Stimulated activated naive CD8-positive, alpha-beta T cell treated with anti-CD3 and anti-CD28 coated beads, Interleukin-15, Interleukin-2, amounts not matched to agents 100 U/mL and 50 U/mL, for 24 hours (primary cell): ENCODE results near the gene ATG16L1.

Experiments
- ATAC-seq: fragments of 150-1000 bp; cut with Tn5 transposase; one replicate; pipeline ENCODE4 v1.10.0; 2021
- DNase-seq: peaks from one replicate; pipeline ENCODE4 v3.0.0; 2021

The ATG16L1 gene

DNA sequence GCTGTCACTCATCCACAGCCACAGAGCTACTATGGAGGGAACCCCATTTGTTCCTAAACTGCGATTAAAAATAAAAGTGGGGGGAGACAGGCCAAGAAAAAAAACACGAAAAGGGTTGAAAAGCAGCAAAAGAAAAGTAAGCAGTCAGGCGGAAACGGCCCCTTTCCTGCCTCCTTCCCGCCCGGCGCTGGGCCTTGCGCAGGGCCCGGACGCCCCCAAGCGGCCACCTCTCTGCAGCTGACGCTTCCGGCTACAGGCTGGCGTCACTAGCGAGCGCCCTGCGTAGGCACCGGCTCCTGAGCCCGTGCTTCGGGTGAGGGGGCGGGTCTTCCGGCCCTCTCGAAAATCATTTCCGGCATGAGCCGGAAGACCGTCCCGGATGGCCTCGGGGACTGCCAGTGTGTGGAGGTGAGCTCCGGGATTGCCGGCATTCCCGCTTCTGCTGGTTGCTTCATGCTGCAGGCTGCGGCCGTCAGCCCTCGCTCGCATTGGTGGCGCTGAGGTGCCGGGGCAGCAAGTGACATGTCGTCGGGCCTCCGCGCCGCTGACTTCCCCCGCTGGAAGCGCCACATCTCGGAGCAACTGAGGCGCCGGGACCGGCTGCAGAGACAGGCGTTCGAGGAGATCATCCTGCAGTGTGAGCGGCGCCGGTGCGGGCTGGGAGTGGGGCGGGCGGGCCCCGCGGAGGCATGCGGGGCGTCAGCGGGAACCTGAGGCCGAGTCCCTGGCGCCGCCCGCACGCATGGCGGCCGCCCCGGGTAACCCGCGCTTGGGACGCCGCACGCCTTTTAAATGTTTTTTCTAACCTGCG is at the start of gene ATG16L1:
TSS of gene ATG16L1 (plus strand) at position 368 of the 811 bp plus-strand sequence. CDS start at position 523, 155 bp downstream.
- ATAC-seq (peak; percentile 91), DNase-seq (peak; percentile 97)

DNA sequence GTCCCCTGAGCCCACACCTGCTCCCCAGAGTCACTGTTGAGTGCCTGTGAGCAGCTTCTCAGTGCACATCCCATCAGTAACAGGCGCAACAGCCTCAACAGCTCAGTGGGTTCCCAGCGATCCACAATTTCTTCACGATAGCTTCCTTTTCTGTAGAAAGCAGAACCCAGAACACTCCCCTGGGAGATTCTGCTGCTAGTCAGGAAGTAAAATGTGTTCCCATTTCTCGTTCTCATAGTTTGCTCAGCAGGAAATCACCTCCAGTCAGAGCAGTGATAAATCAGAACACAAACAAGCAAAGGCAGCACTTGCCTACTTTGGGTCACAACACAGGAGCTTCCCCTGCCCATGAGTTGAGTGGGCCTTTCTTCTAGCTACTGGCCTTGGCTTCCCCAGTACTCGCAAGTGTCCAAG is 48.9 kb upstream of the ATG16L1 start:
- DNase-seq (no peak), ATAC-seq (no peak)

GRCh38 chr2:233203060-233203459 is 48.4 kb upstream of the ATG16L1 start:
- ATAC-seq = no peak
- DNase-seq = no peak

GRCh38 chr2:233204286-233204936 is 47.1 kb upstream of the ATG16L1 start:
- no peak for ATAC-seq

GRCh38 chr2:233208382-233209116 is 42.9 kb upstream of the ATG16L1 start:
- no peak for DNase-seq
- peak; percentile 12 for ATAC-seq

More at GRCh38 chr2:233204286-233204936, 47.1 kb upstream of the ATG16L1 start:
- DNase-seq = no peak

- no peak for ATAC-seq
- DNase-seq = no peak
Observed at GRCh38 chr2:233209117-233209532, 42.3 kb upstream of the ATG16L1 start.

GRCh38 chr2:233209533-233210171 is 41.8 kb upstream of the ATG16L1 start:
- no peak for DNase-seq
- no peak for ATAC-seq

GRCh38 chr2:233210281-233210680 is 41.2 kb upstream of the ATG16L1 start:
- no peak for DNase-seq
- no peak for ATAC-seq

DNA sequence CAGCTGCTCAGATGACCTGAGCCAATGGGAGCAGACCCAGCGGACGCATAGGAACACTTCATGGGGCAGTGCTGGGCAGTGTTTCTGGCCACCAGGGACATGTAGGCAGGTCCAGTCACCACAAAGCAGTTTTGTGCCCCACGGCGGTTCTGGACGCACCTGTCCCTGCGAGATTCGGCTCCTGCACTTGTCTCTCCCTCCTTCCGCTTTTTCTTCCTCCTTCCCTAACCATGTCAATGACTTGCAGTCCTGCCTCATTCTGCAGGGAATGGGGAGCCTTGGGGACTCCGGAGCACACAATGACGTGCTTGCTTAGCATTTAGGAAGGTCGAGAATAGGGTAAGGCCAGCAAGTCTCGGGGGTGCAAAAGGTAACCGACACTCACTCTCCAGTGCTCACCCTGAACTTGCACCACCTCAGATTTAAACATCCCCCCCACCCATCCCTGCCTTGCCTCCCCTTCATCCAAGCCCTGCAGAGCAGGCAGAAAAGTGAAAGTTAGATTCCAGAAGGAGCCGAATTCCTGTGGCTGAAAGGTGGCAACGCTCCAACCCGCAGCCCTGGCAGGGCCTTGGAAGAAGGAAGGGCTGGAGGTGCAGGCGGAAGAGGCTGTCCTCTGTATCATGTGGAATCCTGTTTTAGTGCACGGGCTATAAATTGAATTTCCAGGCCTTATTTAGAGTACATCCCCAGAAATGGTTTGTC is 40.5 kb upstream of the ATG16L1 start:
- ATAC-seq (no peak), DNase-seq (no peak)

- DNase-seq (no peak), ATAC-seq (no peak)
Observed at GRCh38 chr2:233211548-233211895, 40.0 kb upstream of the ATG16L1 start.

DNA sequence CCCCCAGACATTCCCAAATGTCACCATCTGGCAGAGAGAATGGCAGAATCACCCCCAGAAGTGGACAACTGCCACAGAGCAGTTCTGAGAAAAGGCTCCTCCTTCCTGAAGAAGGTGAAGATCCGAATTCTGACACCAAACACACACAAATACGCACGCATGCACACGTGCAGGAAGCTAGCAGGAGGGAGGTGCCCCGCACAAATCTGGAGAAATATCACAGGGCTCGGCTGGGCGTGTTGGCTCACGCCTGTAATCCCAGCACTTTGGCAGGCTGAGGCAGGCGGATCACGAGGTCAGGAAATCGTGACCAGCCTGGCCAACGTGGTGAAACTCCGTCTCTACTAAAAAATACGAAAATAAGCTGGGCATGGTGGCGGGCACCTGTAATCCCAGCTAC is 38.5 kb upstream of the ATG16L1 start:
- ATAC-seq (no peak), DNase-seq (no peak)

GRCh38 chr2:233213975-233214374 is 37.5 kb upstream of the ATG16L1 start:
- ATAC-seq = no peak
- DNase-seq = no peak

DNA sequence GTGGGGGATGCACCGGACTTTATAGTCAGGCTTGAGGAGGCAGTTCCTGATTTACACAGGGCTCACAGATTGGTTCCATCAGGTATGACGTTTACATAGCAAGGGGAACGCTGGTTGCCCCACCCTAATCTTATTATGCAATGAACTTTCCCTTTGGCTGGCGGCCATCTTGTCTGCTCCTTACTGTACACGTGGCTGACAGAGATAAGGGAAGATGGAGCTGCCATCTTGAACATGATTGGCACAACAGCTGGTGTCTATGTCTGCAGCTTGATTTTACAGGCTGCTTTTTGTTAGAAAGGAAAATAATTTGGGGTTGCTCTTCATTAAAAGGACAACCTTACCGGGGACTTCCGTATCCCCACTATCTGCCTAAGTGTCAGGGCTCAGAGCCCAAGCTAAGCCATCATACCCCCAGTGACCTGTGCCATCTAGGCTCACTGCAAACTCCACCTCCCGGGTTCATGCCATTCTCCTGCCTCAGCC is 33.5 kb upstream of the ATG16L1 start:
- DNase-seq (no peak), ATAC-seq (no peak)

GRCh38 chr2:233218836-233219235 is 32.6 kb upstream of the ATG16L1 start:
- ATAC-seq = no peak

DNA sequence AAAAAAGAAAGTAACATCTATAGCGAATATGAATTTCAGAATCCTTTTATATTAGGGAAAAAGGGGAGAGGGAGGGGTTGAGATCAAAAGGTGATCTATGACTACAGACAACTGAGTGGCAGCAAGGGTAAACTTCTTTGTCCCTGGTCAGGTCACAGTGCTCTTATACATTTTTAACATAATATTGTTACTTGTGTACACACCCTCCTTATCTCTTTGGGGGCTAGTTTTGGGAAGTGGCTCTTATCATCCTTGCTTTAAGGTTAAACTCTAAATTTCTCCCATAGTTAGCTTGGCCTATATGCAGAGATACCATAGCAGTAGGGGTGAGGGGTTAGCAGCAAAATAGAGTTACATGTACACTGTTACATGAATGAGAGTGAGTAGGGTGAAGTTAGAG is 31.6 kb upstream of the ATG16L1 start:
- DNase-seq (no peak), ATAC-seq (no peak)

More at GRCh38 chr2:233218836-233219235, 32.6 kb upstream of the ATG16L1 start:
- DNase-seq = no peak

DNA sequence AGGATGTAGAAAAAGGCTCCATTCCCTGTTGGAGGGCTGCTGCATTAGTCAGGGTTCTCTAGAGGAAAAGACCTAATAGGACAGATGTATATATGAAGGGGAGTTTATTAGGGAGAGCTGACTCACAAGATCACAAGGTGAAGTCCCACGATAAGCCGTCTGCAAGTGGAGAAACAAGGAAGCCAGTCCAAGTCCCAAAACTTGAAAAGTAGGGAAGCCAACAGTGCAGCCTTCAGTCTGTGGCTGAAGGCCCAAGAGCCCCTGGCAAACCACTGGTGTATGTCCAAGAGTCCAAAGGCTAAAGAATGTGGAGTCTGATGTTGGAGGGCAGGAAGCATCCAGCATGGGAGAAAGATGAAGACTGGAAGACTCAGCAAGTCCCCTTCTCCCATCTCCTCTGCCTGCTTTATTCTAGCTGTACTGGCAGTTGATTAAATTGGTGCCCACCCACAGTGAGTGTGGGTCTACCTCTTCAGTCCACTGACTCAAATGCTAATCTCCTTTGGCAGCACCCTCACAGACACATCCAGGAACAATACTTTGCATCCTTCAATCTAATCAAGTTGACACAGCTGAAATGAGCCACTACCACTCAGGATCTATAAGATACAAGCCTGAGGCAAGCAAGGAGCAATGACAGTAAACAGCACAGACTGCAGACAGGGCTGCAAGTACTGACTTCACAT is 30.0 kb upstream of the ATG16L1 start:
- ATAC-seq = no peak
- DNase-seq = no peak

DNA sequence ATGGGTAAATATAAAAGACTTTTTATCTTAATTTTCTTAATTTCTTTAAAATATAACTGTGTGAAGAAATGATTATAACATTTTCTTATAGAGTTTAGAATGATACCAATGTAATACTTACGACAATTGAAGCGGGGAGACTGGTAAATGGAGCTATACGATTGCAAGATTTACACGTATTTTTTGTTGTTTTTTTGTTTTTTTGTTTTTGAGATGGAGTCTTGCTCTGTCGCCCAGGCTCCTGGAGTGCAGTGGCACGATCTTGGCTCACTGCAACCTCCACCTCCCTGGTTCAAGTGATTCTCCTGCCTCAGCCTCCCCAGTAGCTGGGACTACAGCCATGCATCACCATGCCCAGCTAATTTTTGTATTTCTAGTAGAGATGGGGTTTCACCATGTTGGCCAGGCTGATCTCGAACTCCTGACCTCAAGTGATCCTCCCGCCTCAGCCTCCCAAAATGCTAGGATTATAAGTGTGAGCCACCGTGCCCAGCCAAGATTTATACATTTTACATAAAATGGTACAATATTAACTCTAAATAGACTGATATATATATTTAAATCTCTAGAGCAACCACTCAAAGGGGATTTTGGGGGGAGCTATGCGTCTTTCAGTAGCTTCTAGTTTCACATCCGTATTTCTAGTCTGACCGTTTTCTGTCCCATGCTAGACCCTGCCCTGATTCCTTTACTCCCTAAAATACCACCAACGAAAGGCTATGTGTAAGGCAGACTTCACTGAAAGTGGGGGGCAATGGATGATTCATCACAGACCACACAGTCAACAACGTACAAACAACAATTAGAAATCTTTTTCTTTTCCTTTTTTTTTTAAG is 28.2 kb upstream of the ATG16L1 start:
- no peak for ATAC-seq

GRCh38 chr2:233225230-233226068 is 26.0 kb upstream of the ATG16L1 start:
- ATAC-seq = no peak
- DNase-seq = no peak

More for the DNA sequence above, 28.2 kb upstream of the ATG16L1 start:
- DNase-seq = no peak

GRCh38 chr2:233226511-233227031 is 24.9 kb upstream of the ATG16L1 start:
- ATAC-seq (no peak), DNase-seq (no peak)
